RWPE2 (cell line): ENCODE data around the gene ULBP3.
"Not testable (repeated sequence)": the region's sequence is repeated elsewhere in the genome, so short reads cannot be mapped to it uniquely, and the experiment has no call there.

ENCODE experiments used
- ATAC-seq: fragments of 200-7000 bp; cut with Tn5 transposase; 3 replicates; pipeline ENCODE4 v1.9.1; 2021; ENCODE audit warnings: low read depth
- DNase-seq: peaks from one replicate; pipeline ENCODE4 v3.0.0-alpha.2; 2020; ENCODE audit warnings: low spot score
- H3K27ac ChIP-seq: fragments of 450-650 bp; 2 replicates; pipeline ENCODE4 v1.5.1; 2017; ENCODE audit warnings: mild to moderate bottlenecking; ENCODE audit not compliant: poor library complexity, severe bottlenecking
- H3K27me3 ChIP-seq: fragments of 250-450 bp; sonication (Bioruptor Pico); 2 replicates; pipeline ENCODE4 v1.5.1; 2021; ENCODE audit warnings: mild to moderate bottlenecking, moderate library complexity; ENCODE audit not compliant: insufficient read depth, poor library complexity, severe bottlenecking
- H3K36me3 ChIP-seq: fragments of 250-450 bp; sonication (Bioruptor Pico); 2 replicates; pipeline ENCODE4 v1.5.1; 2020; ENCODE audit warnings: low read depth, mild to moderate bottlenecking, moderate library complexity
- H3K4me1 ChIP-seq: fragments of 250-450 bp; sonication (Bioruptor Pico); 2 replicates; pipeline ENCODE4 v1.5.1; 2021; ENCODE audit warnings: mild to moderate bottlenecking, moderate library complexity; ENCODE audit not compliant: insufficient read depth, poor library complexity, severe bottlenecking
- H3K4me3 ChIP-seq: fragments of 250-450 bp; sonication (Bioruptor Pico); 2 replicates; pipeline ENCODE4 v1.5.1; 2021; ENCODE audit warnings: mild to moderate bottlenecking, moderate library complexity; ENCODE audit not compliant: severe bottlenecking
- H3K9me3 ChIP-seq: fragments of 250-450 bp; sonication (Bioruptor Pico); 2 replicates; pipeline ENCODE4 v1.5.1; 2021; ENCODE audit warnings: mild to moderate bottlenecking, moderate library complexity; ENCODE audit not compliant: severe bottlenecking
- CTCF ChIP-seq: fragments of 450-650 bp; IDR thresholded peaks from one replicate; pipeline ENCODE4 v1.5.1; 2017; ENCODE audit warnings: mild to moderate bottlenecking, moderate library complexity; ENCODE audit not compliant: poor library complexity, severe bottlenecking

ULBP3 gene

GRCh38 chr6:150018846-150019580 is 49.9 kb downstream of the ULBP3 start:
- no peak overlapping the region for H3K27ac ChIP-seq
- peaks cover 6% of the 10 kb centered on the region for H3K27me3 ChIP-seq
- H3K9me3 ChIP-seq, result no peaks in the 10 kb centered on the region
- ATAC-seq, result no peak
- no peak overlapping the region for H3K4me3 ChIP-seq
- H3K36me3 ChIP-seq, result no peaks in the 10 kb centered on the region
- no peak for TF ChIP-seq CTCF
- no peak for DNase-seq
- H3K4me1 ChIP-seq, result no peaks in the 10 kb centered on the region

- H3K27ac ChIP-seq, H3K4me3 ChIP-seq, DNase-seq, ATAC-seq, H3K4me1 ChIP-seq, H3K36me3 ChIP-seq, H3K9me3 ChIP-seq: not testable (repeated sequence)
- TF ChIP-seq CTCF, result peak; percentile 39
- H3K27me3 ChIP-seq, result peaks cover 15% of the 10 kb centered on the region
These were observed 51.8 kb downstream of the ULBP3 start for GRCh38 chr6:150017186-150017521.

GRCh38 chr6:150016324-150017185 is 52.4 kb downstream of the ULBP3 start:
- no peaks in the 10 kb centered on the region for H3K9me3 ChIP-seq
- TF ChIP-seq CTCF, result peak; percentile 69
- peak; percentile 51 for ATAC-seq
- H3K27ac ChIP-seq, result no peak overlapping the region
- no peak for DNase-seq
- H3K4me3 ChIP-seq, result no peak overlapping the region
- H3K36me3 ChIP-seq, result no peaks in the 10 kb centered on the region
- H3K4me1 ChIP-seq, result no peaks in the 10 kb centered on the region
- H3K27me3 ChIP-seq, result peaks cover 15% of the 10 kb centered on the region

GRCh38 chr6:150015281-150016001 is 53.5 kb downstream of the ULBP3 start:
- peaks cover 19% of the 10 kb centered on the region for H3K27me3 ChIP-seq
- ATAC-seq, result peak; percentile 79

GRCh38 chr6:150014623-150015280 is 54.2 kb downstream of the ULBP3 start:
- H3K27me3 ChIP-seq, result peaks cover 19% of the 10 kb centered on the region
- not testable (repeated sequence) for H3K9me3 ChIP-seq, ATAC-seq, H3K4me3 ChIP-seq, H3K4me1 ChIP-seq, H3K27ac ChIP-seq, DNase-seq, H3K36me3 ChIP-seq

More at GRCh38 chr6:150015281-150016001, 53.5 kb downstream of the ULBP3 start:
- not testable (repeated sequence) for H3K36me3 ChIP-seq, DNase-seq, H3K4me1 ChIP-seq, H3K4me3 ChIP-seq, H3K27ac ChIP-seq, H3K9me3 ChIP-seq
- peak; percentile 12 for TF ChIP-seq CTCF

GRCh38 chr6:150013785-150014622 is 54.9 kb downstream of the ULBP3 start:
- not testable (repeated sequence) for H3K4me3 ChIP-seq, H3K27ac ChIP-seq, H3K36me3 ChIP-seq, DNase-seq, H3K9me3 ChIP-seq, H3K4me1 ChIP-seq, ATAC-seq
- peaks cover 19% of the 10 kb centered on the region for H3K27me3 ChIP-seq
